NCI-H1436 treated with DMSO at 0.1 percent for 48 hours (cell line): Measurements from ENCODE around the gene ZSCAN16.
A peak's percentile ranks its signal among the peaks of the same experiment; 100 is the strongest.

ENCODE experiments used
- DNase-seq: peaks from one replicate; lab custom pipeline; 2025; lab: John Stamatoyannopoulos, UW

Gene ZSCAN16

GRCh38 chr6:28134015-28134414, 9.6 kb downstream of the ZSCAN16 start:
- DNase-seq = no peak

- DNase-seq = no peak
Observed at GRCh38 chr6:28134716-28135115, 10.3 kb downstream of the ZSCAN16 start.

GRCh38 chr6:28135393-28135792, 11.0 kb downstream of the ZSCAN16 start:
- no peak for DNase-seq

GRCh38 chr6:28136585-28137504, 12.4 kb downstream of the ZSCAN16 start:
- peak; percentile 24 for DNase-seq

- no peak for DNase-seq
Observed at GRCh38 chr6:28137505-28137981, 13.1 kb downstream of the ZSCAN16 start.

- DNase-seq = no peak
Observed at GRCh38 chr6:28139860-28140543, 15.6 kb downstream of the ZSCAN16 start.

- DNase-seq = no peak
Observed at GRCh38 chr6:28140616-28141015, 16.2 kb downstream of the ZSCAN16 start.

GRCh38 chr6:28141500-28142329, 17.3 kb downstream of the ZSCAN16 start, which contains the start of gene ZKSCAN8:
Gene ZKSCAN8 (plus strand): TSS chr6:28141883. CDS start chr6:28148408, 6,525 bp downstream.
- DNase-seq = peak; percentile 75

- no peak for DNase-seq
Observed at GRCh38 chr6:28142446-28142845, 18.0 kb downstream of the ZSCAN16 start.

- no peak for DNase-seq
Observed at GRCh38 chr6:28145231-28145630, 20.8 kb downstream of the ZSCAN16 start.

- DNase-seq = no peak
Observed at GRCh38 chr6:28152531-28152930, 28.1 kb downstream of the ZSCAN16 start.

GRCh38 chr6:28153546-28153945, 29.1 kb downstream of the ZSCAN16 start:
- no peak for DNase-seq

- no peak for DNase-seq
Observed at GRCh38 chr6:28154357-28154756, 29.9 kb downstream of the ZSCAN16 start.

- DNase-seq = no peak
Observed at GRCh38 chr6:28158318-28158717, 33.9 kb downstream of the ZSCAN16 start.

- no peak for DNase-seq
Observed at GRCh38 chr6:28159029-28159607, 34.7 kb downstream of the ZSCAN16 start.

- no peak for DNase-seq
Observed at GRCh38 chr6:28160233-28160632, 35.8 kb downstream of the ZSCAN16 start.

GRCh38 chr6:28161410-28162079, 37.1 kb downstream of the ZSCAN16 start:
- DNase-seq = peak; percentile 31

GRCh38 chr6:28165563-28165962, 41.2 kb downstream of the ZSCAN16 start:
- DNase-seq = no peak

GRCh38 chr6:28167068-28167467, 42.7 kb downstream of the ZSCAN16 start:
- DNase-seq = no peak

GRCh38 chr6:28167926-28168325, 43.5 kb downstream of the ZSCAN16 start:
- no peak for DNase-seq

- DNase-seq = no peak
Observed at GRCh38 chr6:28171271-28171670, 46.9 kb downstream of the ZSCAN16 start.
